ENCODE measurements around the gene GP1BA. TPM values are rescaled to one million over a fixed set of nuclear protein-coding genes. Genes with fewer than 3 reads are reported as not detected.

The GP1BA gene
- total RNA-seq, 4 donors from 2014 or later, result 0.19 TPM; not detected in 3

DNA sequence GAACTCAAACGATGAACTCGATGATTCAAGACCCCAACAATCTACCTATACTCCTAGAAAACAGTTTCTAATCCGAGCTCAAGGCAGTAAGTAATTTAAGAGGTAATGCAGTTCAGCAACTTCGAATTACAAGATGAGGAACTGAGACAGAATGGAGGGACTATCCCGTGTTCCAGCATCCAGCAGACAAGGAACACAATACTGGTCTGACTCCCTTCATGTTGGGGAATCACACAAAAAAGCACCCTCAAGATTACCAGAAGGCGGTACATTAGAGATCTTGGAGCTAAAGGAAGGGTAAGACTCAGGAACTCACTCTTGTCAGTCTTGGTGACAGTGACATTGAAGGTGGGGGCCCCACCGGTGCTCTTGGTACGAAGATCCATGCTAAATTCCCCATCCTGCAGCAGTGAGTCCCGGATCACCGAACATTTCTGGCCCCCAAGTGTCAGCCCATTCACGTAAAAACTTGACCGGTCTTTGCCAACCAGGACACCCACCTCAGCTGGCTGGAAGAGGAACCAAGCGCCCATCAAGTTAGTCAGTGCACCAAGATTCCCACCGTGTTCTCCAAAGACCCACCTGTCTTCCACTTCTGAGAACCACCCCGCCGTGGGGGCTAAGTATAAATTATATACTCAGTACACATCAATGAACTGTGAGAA is 14.4 kb downstream of the GP1BA start:
- Histone ChIP-seq H3K4me3 (peak overlapping the region; percentile 59 to 100), H3K27me3 (no peaks in the 10 kb centered on the region), H3K36me3 (peaks cover 0 to 51% of the 10 kb centered on the region in 2 donors), H3K27ac (peak overlapping the region; percentile 73 to 98 (median 97)), H3K4me1 (peaks cover 0 to 83% (median 40%) of the 10 kb centered on the region in 3 donors), H3K9me3 (no peaks in the 10 kb centered on the region)
- WGBS, 2 donors (ENCODE audit: low coverage in 1 of 2), result 23 to 25% methylated on average over 12 to 13 of the region's 16 CpGs
- TF ChIP-seq POLR2A (IDR thresholded peaks at IDR 0.05) (no peak), POLR2AphosphoS5 (IDR thresholded peaks at IDR 0.05) (no peak), EP300 (IDR thresholded peaks at IDR 0.05) (no peak)
- TF ChIP-seq, protein P1, sequence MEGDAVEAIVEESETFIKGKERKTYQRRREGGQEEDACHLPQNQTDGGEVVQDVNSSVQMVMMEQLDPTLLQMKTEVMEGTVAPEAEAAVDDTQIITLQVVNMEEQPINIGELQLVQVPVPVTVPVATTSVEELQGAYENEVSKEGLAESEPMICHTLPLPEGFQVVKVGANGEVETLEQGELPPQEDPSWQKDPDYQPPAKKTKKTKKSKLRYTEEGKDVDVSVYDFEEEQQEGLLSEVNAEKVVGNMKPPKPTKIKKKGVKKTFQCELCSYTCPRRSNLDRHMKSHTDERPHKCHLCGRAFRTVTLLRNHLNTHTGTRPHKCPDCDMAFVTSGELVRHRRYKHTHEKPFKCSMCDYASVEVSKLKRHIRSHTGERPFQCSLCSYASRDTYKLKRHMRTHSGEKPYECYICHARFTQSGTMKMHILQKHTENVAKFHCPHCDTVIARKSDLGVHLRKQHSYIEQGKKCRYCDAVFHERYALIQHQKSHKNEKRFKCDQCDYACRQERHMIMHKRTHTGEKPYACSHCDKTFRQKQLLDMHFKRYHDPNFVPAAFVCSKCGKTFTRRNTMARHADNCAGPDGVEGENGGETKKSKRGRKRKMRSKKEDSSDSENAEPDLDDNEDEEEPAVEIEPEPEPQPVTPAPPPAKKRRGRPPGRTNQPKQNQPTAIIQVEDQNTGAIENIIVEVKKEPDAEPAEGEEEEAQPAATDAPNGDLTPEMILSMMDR (IDR thresholded peaks at IDR 0.05), result no peak
- ATAC-seq, result no peak

DNA sequence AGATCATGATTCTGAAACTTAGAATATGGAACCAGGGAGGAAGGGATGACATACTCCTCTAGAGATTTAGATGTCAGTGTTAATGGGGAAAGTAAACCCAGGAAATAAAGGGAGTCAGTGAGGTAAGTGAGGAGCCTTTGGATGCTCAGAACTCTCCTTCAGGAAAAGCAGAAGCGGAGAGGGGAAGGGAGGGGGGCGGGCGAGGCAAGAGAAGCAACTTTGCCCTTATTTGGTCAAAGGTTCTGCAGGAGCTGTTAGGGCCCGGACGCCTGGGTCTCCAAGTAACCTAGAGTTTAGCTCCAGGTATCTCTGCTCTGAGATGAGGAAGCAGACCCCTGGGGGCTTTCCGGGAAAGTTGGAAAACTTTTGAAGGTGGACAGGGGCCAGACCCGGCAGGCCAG is 14.9 kb downstream of the GP1BA start:
- Histone ChIP-seq H3K9me3 (no peaks in the 10 kb centered on the region), H3K27ac (peak overlapping the region; percentile 73 to 98 (median 97)), H3K4me1 (peaks cover 0 to 83% (median 37%) of the 10 kb centered on the region in 3 donors), H3K27me3 (no peaks in the 10 kb centered on the region), H3K36me3 (peaks cover 0 to 48% of the 10 kb centered on the region in 2 donors), H3K4me3 (peak overlapping the region; percentile 59 to 100)
- ATAC-seq, result no peak
- 0% methylated on average over 1 to 5 of the region's 7 CpGs for WGBS, 2 donors (ENCODE audit: low coverage in 1 of 2)
- TF ChIP-seq POLR2A (IDR thresholded peaks at IDR 0.05) (no peak), POLR2AphosphoS5 (IDR thresholded peaks at IDR 0.05) (no peak), EP300 (IDR thresholded peaks at IDR 0.05) (no peak)
- TF ChIP-seq, protein P1 (IDR thresholded peaks at IDR 0.05), result no peak

DNA sequence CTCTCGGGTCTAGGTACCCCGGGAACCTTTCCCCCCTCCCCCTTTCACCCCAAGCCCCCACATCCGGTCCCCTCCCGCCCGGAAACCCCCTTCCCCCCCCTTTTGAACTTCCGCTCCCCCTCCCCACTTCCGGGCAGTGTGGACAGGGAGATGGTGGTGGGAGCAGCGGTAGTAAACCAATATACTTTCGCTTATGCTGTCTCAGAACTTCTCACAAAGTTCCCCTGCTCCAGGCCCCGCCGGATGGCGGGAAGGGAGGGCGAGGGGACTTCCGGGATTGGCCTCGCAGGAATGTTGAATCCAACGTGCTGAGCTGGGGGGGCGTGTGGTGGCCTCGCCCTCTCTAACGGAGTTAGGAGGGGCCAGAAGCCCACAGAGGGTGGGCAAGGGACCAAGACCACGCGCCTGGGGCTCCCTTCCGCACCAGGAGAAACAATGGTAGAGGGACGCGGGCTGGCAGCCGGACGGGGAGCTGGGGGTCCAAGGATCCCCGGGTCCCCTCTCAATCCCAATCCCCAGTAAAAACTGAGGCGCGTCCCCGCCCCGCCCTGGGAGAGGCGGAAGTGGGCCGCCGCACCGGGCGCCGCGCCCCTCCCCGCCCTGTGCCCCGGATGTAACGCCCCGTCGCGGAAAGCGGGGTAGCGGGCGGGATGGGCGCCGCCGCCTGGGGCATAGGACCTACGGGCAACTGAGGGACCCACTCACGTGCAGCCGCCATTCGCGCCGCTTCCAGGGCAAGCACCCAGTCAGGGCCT is 15.5 kb downstream of the GP1BA start:
- Histone ChIP-seq H3K9me3 (no peaks in the 10 kb centered on the region), H3K27me3 (no peaks in the 10 kb centered on the region), H3K27ac (peak overlapping the region; percentile 73 to 98 (median 97)), H3K36me3 (peaks cover 0 to 42% of the 10 kb centered on the region in 2 donors), H3K4me3 (peak overlapping the region; percentile 59 to 100), H3K4me1 (peaks cover 0 to 79% (median 37%) of the 10 kb centered on the region in 3 donors)
- no CpG with 5 or more reads among the region's 56 CpGs for WGBS, 2 donors (ENCODE audit: low coverage in 1 of 2)
- peak; percentile 5 for TF ChIP-seq POLR2AphosphoS5 (IDR thresholded peaks at IDR 0.05)
- no peak for TF ChIP-seq EP300 (IDR thresholded peaks at IDR 0.05)
- ATAC-seq, result peak; percentile 38

DNA sequence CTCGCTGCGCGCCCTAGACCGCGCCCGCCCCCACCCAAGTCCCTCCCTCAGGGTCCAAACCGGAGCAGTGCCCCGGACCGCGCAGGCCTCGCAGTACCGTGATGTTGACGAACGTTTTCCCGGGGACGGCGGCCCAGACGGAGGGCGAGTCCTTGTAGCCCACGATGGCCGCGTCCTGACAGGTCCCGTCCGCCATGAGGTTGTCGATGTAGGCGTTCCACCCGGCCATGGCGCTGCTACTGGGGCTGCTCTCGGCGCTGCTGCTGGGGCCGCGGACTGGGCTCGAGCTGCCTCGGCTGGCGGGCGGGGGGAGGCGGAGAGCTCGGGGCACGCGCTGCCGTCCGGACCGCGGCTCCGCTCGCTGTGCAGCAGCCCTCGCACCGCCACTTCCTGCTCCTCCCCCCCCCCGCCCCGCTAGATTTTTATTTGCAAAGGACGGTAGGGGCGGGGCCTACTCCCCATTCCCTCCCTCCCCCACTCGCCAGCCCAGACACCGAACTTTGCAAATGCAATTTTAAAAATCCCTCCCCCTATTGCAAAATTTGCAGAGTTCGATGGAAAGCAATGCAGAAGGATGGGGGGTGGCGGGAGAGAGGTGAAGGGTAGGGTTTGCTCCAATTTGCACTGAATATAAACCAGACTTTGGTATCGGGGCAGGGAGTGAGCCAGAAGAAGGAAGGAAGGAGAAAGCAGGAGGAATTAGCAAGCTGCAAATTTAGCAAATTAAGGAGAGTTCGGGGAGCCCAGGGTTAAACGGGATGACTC is 16.3 kb downstream of the GP1BA start, which contains the start of gene PFN1:
TSS of gene PFN1 (minus strand) at position 365 of the 765 bp plus-strand sequence. CDS start at position 229, 136 bp downstream.
- peaks cover 0 to 79% (median 37%) of the 10 kb centered on the region in 3 donors for H3K4me1 ChIP-seq
- TF ChIP-seq, protein P1 (IDR thresholded peaks at IDR 0.05), result no peak
- TF ChIP-seq POLR2AphosphoS5 (IDR thresholded peaks at IDR 0.05) (peak; percentile 71), POLR2A (IDR thresholded peaks at IDR 0.05) (peak; percentile 90 to 94), EP300 (IDR thresholded peaks at IDR 0.05) (no peak)
- H3K27ac ChIP-seq, result peak within 1 kb of the TSS; percentile 79 to 98 (median 97)
- H3K9me3 ChIP-seq, result no peaks in the 10 kb centered on the region
- H3K4me3 ChIP-seq, result peak within 1 kb of the TSS; percentile 59 to 100
- no peaks in the 10 kb centered on the region for H3K27me3 ChIP-seq
- peaks cover 0 to 34% of the 10 kb centered on the region in 2 donors for H3K36me3 ChIP-seq
- peak; percentile 76 for ATAC-seq
- 0% methylated on average over 6 of the region's 59 CpGs; no CpG with 5 or more reads in 1 of the 2 donors for WGBS, 2 donors (ENCODE audit: low coverage in 1 of 2)

DNA sequence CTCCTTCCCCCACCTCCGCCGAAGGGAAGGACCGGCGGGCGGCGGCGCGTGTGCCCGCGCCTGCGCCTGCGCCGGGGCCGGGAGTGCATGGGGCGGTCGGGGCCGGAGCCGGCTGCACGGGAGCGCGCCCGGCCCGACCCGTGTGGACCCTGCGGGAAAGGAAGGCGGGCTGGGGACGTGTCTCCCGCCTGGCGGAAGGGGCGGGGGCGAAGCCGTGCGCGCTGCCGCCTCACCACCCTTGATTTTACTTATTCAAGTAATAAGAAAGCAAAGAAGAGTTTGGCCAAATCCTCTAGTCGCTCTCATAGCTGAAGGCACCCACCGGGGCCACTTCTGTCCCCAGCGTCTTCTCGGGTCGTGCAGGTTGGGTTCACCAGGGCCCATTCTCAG is 16.8 kb downstream of the GP1BA start:
- Histone ChIP-seq H3K27me3 (no peaks in the 10 kb centered on the region), H3K36me3 (peaks cover 0 to 29% of the 10 kb centered on the region in 2 donors), H3K4me1 (peaks cover 0 to 79% (median 37%) of the 10 kb centered on the region in 3 donors), H3K27ac (peak overlapping the region; percentile 79 to 98 (median 97)), H3K9me3 (no peaks in the 10 kb centered on the region), H3K4me3 (peak overlapping the region; percentile 59 to 100)
- peak; percentile 87 for ATAC-seq
- 4% methylated on average over 4 of the region's 40 CpGs; no CpG with 5 or more reads in 1 of the 2 donors for WGBS, 2 donors (ENCODE audit: low coverage in 1 of 2)
- TF ChIP-seq POLR2A (IDR thresholded peaks at IDR 0.05) (peak; percentile 56 to 59), EP300 (IDR thresholded peaks at IDR 0.05) (no peak)

Measured in gastroesophageal sphincter (tissue), 4 donors.